Measurements from ENCODE around the gene TMEM158.

DNA sequence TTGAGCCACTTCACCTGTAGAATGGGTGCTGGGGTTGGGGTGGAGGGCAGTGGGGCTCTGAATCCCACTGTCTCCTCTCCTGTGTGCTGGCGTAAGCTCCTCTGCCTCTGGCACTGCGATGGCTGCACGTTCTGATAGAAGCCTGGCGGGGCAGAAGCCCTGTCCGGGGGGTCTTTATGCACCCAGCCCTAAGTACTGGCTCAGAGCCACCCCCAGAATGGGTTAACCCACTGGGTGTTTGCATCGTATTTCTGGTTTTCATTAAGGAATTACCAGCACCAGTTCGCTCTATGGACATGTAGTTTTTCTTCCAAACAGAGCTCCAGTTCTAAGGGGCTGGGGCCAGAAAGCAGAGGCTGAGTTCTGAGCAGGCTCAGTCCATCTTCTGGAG lies 42.2 kb downstream of the TMEM158 start:
- no peak for TF ChIP-seq CTCF (optimal IDR thresholded peaks at IDR 0.05 in 1 of 3, IDR thresholded peaks at IDR 0.05 in 1 of 3, conservative IDR thresholded peaks at IDR 0.05 in 1 of 3; ENCODE audit: extremely low read depth in 1 of 3, insufficient read depth in 2 of 3, low read length in 3 of 3)
- no peak for TF ChIP-seq EZH2 (IDR thresholded peaks at IDR 0.05; ENCODE audit: low read length)
